22Rv1 (cell line): ENCODE results near the gene ARRDC2.

Source experiments
- H3K27ac ChIP-seq: fragments of 450-650 bp; 2 replicates; pipeline ENCODE4 v1.5.1; 2017
- CTCF ChIP-seq: fragments of 450-650 bp; IDR thresholded peaks from 2 replicates; pipeline ENCODE4 v1.5.1; 2017; ENCODE audit warnings: mild to moderate bottlenecking
- ZFX ChIP-seq: fragments of 450-650 bp; IDR thresholded peaks from 2 replicates; pipeline ENCODE4 v1.6.1; 2017; ENCODE audit warnings: antibody characterized with exemption, borderline replicate concordance

ARRDC2 gene

GRCh38 chr19:18010149-18010548 is 2.2 kb downstream of the ARRDC2 start:
- TF ChIP-seq CTCF (no peak), ZFX (no peak)
- no peak overlapping the region for H3K27ac ChIP-seq

- H3K27ac ChIP-seq: no peak overlapping the region
- TF ChIP-seq CTCF: no peak
- no peak for TF ChIP-seq ZFX
Observed at GRCh38 chr19:18013210-18014111, 5.5 kb downstream of the ARRDC2 start.

- H3K27ac ChIP-seq: no peak overlapping the region
- TF ChIP-seq CTCF (no peak), ZFX (no peak)
Observed at GRCh38 chr19:18014197-18014596, 6.2 kb downstream of the ARRDC2 start.

GRCh38 chr19:18016209-18016910 is 8.4 kb downstream of the ARRDC2 start:
- no peak overlapping the region for H3K27ac ChIP-seq
- TF ChIP-seq CTCF (no peak), ZFX (no peak)

- no peak for TF ChIP-seq ZFX
- no peak for TF ChIP-seq CTCF
- H3K27ac ChIP-seq: no peak overlapping the region
Observed at GRCh38 chr19:18017275-18018083, 9.5 kb downstream of the ARRDC2 start.

- no peak overlapping the region for H3K27ac ChIP-seq
- TF ChIP-seq ZFX (no peak), CTCF (no peak)
Observed at GRCh38 chr19:18020212-18021085, 12.5 kb downstream of the ARRDC2 start.
